NOMO-1 (cell line): ENCODE results near the gene LCN15.

Experiments used
- DNase-seq, 2 experiments: peaks; one replicate each; lab custom pipeline; 2025; ENCODE audit not compliant: unreplicated experiment in 2 of 2; lab: John Stamatoyannopoulos, UW

LCN15 gene

DNA sequence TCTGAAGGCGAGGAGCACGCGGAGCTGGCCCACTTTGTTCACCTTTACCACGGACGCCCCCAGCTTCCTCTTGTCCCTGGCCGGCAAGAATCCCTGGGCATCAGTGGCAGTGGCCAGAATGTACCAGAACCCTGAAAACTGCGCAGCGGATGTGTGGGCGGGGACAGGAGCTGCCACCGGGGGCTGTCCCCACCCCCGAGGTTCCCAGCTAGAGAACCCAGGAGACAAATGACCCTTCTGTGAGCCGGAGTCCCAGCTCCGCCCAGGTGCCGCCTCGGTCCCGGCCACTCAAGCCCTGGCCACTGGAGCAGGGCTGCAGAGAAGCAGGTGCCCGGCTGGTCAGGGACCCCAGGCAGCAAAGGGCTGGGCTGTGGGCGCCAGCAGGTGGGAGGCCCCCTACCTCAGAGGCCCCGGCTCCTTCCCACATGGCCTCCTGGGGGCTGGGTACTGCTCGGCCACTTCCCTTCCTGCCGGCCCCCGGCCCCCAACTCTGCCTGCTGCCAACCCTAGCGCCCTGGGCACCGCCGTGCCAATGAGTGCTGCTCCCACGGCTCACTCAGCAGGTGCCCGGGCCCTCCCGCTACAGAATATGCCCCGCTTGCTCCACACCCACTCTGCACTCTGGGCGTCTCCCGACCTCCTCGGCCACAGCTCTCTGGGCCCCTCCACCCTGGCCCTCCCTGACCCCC, 22.3 kb downstream of the LCN15 start:
- DNase-seq = no peak

DNA sequence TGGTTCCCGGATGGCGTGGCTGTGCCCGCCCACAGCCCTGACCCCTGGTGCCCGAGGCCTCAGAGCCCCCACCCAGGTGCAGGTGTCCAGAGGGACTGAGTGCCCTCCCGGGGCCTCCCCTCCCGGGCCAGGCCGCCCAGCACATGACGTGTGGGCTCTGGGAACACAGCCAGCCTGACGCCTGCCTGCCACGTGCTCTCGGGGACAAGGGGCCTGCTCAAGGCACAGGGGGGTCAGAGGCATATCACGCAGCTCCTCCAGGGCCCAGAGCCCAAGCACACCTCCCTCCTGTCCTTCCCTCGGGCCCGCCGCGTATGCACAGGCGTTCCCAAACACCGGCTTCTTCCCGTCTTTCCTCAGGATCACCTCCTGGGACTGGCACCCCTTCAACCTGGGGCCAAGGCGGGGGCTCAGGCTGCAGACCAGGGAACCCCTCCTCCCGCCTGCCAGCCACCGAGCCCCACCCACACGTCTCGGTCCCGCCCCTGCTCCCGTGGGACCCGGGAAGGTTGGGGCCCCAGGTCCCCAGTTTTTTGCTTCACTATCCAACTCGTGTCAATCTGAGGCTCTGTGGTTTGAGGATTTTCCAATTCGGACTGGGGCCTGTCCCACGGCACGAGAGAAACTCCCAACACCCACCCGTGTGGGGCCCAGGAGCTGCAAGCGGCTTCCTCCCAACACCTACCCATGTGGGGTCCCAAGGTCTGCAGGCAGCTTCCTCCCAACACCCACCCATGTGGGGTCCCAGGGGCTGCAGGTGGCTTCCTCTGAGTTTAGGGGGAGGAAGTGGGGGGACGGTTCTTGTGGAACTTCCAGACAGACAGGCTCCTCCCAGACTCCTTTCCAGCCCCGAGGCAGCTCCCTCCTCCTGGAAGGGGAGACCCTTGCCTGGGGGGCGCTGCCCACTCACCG, 23.1 kb downstream of the LCN15 start:
- DNase-seq = no peak

DNA sequence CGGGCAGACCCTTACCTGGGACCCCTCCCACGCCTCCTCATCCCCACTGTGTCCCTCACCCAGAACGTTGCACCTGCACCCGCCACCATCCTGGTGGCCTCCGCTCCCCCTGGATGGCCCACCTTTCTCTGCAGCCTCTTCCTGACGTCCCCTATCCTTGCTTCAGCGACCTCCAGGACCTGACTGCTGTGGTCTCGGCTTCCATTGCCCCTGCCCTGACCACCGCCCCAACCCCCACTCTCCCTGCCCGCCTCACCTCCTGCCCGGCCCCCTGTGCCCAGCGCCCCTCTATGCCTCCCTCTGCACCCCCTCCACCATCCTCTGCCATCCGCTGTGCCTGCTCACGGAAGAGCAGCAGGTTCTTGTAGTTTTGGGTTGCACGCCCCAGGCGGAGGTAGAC, 23.8 kb downstream of the LCN15 start:
- no peak for DNase-seq

DNA sequence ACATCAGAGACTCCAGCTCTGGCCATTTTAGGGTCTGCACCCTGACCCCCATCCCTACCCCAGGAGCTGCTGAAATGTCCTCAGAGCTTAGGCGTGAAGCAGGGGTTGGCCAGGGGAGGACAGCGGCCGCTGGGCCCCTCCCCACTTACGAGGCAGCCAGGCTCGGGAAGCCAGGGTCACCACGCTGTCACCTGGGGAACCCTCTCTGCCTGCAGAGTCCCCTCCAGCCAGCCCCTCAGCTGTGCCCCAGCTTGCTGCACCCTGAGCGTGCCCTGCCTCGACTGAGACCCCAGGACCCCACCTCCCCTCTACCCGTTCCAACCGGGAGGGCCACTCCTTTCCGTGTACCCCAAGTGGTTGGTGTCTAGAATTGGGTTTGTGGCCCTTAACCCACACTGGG, 24.2 kb downstream of the LCN15 start:
- no peak for DNase-seq

DNA sequence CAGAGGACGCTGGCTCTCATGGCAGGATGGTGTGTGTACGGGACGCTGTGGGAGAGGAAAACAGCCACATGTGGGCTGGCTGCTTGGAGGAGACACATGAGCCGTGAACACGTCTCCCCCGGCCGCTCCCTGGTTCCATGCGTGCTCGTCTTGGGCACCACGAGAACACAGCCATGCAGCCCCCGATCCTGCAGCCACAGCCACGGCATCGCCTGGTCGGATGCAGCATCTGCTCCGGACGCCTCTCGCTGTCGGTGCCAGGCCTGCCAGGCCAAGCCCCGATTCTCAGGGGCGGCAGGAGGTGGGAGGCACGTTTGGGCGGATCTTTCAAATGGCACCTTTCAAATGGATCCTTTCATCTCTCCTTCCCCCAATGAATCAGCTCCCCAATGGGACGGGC, 24.8 kb downstream of the LCN15 start:
- DNase-seq = no peak

DNA sequence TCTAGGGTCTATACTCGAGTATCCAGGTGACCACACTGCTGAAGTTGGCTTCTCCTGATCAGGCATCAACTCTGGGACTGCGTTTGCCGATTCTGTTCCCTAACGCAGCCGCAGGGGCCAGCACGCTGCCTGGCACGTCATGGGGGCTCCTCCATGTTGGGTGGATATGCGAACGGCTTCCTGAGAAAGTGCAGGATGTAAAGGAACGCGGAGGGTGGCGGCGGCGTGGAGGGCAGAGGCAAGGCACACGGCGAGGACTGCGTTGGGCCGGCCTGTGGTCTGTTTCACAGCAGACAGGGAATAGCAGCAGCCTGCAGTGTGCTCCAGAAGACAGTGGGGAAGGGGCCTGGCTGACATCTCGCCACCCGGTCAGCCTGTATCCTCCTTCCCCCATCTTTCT, 25.4 kb downstream of the LCN15 start:
- no peak for DNase-seq

DNA sequence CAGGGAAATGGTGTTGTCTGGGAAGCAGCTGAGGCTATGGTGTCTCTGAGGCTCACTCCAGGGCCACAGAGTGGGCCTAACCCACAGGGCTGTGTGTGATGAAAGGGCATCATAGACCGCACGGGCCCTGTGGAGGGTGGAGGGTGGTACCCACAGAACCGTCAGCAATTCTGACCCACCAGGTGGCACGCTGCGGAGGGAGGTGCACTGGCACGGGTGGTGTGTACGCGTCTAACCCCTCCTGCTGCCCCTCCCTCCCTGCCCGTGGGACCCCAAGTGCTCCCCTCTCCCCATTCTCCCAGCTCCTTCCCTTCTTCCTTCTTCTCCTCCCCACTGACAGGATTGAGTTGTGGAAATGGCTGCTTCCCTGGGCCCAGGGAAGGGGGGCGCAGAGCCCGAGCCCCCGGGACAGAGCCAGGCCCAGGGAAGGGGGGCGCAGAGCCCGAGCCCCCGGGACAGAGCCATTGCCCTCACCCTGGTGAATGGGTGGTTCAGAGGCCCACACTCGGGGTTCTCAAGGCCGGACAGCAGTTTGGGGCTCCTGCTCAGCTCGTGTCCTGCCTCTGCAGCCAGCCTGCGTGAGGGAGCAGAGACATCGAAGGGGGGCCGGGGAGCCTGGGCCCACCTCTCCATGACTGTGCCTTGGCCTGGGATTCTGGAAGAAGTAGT, 28.4 kb downstream of the LCN15 start:
- DNase-seq = no peak

DNA sequence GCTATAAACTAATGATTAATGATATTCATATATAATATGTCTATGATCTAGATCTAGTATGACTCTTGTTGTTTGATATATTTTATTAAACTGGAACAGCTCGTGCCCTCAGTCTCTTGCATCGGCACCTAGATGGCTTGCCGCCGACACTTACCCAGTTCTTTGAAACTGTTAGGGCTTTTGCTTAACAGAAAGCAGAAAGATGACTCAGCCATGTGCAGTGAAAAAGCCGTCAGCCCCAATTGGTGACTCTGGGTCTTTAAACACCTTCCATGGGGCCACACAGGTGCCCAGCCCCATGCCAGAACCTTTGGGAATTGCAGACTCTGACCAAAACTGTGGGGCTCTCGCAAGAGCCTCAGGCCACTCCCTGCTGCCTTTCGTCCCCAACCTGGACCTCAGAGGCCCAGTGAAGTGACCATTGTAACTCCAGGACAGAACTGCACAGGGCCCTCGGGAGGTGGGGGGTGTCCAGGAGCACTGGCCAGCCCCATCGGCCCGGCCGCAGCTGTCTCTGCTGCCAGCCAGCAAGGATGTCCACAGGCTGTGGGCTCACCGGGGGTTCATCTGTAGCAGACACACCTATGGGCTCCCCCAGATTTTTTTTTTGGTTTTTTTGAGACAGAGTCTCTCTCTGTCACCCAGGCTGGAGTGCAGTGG, 29.4 kb downstream of the LCN15 start:
- no peak for DNase-seq

DNA sequence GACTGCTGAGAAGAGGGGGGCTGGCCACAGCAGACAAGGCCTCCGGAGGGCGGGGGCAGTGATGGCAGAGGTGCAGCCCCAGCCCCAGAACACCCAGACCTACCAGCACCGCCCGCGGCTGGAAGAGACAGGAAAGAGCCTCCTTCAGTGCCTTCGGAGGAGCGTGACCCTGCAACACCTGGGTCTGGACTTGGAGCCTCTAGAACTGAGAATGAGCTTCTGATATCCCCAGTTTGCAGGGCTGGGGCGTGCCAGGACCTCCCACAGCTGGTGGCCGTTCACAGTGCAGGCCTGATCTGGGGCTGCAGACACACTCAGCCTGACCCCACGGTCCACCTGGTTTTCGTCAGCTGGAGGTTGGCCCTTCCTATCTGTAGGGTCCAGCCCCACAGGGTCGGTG, 30.7 kb downstream of the LCN15 start:
- no peak for DNase-seq

DNA sequence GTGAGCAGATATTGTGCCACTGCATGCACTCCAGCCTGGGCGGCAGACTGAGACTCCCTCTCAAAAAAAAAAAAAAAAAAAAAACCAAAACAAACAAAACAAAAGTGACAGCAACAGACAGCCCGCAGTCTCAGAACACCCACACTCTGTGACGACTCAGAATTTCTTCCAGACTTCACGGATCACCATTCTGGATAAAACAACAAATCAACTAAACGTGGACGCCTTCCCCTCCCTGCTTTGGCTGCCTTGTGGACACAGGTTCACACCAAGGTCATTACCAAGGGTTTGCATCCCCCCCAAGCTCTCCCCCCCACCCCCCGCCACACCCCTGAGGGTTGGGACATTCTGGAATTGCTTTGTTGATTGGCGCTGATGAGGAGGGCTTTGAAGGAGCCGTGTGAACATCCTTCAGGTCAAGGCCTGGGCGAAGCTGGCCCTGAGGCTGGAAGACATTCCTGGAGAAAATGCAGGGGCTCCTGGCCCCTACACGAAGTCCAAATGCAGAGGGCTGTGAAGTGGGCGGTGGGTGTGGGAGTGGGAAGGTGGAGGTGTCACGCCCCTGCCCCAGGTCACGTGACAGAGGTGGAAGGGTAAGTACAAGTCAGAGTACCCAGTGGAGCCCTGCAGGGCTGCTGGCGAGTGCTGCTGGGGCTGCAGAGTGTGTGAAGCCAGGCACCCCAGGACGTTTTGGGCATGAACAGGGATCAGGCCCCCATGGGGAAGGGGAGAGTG, 31.7 kb downstream of the LCN15 start:
- DNase-seq = no peak

DNA sequence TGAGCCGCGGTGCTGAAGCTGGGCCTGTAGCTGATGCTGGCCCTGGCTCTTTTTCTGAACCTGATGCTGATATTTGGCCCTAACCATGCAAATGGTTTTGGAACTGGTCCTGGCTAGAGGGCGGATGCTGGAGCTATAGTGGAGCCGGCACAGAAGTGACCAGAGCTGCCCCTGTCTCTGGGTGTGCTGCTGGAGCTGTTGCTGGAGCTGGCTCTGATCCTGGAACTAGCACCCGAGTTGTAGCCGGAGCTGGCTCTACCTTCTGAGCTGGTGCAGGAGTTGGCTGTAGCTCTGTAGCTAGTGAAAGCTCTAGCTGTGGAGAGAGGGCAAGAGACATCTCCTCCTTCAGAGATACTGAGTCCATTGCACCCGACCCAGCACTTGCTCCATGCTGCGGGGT, 34.4 kb downstream of the LCN15 start:
- no peak for DNase-seq

DNA sequence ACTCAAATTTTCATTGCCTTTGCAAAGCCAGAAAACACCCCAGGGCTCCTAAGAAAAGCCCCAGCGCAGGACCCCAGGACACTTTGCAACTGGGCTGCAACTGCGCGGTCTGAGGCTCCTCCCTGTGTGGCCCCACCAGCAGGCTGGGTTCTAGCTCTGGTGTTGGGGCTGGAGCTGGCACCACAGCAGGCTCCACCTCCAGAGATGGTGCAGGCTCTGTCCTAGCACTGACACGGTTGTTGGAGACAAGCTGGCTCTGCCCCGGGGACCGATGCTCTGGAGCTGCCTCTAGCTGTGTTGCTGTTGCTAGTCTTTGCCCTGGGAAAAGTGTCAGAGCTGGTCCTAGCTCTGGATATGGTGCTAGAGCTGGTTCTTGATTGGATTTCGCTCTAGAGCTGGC, 35.2 kb downstream of the LCN15 start:
- peak; percentile 24 to 67 for DNase-seq

DNA sequence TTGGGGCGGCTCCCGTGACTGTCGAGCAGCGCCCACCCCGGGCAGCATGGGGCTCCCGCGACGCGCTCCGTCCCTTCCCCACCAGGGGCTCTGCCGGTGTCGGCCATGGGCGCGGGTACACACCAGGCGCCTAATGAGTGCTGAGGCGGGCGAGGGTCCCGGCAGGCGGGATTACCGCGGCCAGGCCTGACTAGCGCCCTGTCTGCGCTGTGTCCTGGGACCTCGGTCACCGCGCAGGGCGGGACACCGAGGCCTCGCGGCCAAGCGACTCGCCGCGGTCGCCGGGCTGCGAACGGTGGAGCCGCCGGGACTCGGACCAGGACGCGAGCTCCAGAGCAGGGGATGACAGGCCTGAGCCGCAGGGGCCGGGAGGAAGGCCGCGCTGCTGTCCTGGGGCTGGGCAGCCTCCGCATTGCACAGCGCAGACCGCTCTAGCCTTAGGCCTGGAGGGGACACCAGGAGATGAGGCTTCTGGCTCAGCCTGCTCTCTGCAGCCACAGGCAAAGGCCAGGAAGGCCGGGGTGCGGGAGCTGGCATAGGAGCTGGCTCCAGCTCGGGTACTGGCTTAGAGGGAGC, 35.7 kb downstream of the LCN15 start:
- peak in 1 of 2 experiments; percentile 67 for DNase-seq

DNA sequence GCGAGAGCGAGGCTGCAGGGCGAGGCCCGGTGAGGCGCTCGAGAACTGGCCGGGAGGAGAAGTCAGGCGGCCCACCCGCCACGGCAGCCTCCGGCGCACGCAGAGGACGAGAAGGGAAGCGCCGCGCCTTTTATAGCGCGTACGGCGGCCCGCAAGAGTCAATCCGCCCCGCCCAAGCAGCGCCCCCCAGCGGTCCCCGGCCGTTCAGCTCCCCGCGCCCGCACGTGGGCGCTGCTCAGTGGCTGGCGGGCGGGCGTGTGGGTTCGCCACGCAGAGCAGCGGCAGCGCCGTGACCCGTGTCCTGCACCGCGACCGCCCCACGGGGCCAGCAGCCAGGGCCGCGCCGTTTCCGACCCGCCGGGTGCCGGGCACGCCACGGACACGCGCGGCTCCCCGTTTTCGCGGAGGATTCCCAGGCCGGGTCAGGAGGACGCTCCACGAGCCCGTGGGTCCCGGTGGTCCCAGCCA, 36.2 kb downstream of the LCN15 start:
- peak; percentile 84 to 90 for DNase-seq

DNA sequence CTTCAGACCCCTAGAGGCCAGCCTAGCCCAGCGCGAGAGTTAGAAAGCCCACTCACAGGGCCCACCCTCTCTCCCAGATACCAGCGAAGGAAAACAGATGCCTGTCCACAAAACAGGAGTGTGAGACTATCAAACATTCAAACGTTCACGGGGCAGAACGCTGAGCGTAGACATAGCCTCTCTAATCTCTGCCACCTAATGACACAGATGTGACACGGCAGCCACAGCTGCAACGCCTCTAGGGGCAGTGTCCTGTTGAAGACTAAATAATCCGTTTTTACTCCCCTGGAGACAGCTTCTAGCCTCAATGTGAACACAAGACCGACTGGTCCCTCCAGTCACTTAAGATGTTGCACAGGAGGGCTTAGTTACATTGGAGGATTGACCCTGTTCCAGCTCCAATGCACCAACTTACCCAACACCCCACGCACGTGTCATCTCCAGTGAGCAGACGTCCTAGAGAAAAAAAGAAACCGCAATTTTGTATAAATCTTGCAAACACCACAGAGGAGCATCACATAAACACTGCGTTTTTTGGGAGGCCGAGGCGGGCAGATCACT, 37.6 kb downstream of the LCN15 start:
- peak; percentile 45 to 75 for DNase-seq

DNA sequence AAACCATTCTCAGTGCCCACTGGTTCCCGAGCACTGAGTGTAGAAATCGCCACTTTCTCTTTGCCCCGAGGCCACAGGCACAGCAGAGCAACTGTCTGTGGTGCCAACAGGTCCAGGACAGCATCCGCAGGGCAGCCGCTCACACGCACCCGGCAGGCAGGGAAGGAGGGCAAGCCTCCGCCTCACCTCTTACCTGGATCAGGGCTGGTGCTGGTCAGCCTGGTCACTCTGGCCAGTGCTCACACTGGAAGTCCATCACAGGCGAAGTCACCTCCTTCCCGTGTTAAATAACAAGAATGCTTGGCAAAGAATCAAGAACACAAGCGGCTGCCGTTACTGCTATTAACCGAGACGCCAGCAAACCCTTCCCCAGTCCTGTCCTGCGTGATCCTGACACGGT, 38.2 kb downstream of the LCN15 start:
- DNase-seq = no peak

DNA sequence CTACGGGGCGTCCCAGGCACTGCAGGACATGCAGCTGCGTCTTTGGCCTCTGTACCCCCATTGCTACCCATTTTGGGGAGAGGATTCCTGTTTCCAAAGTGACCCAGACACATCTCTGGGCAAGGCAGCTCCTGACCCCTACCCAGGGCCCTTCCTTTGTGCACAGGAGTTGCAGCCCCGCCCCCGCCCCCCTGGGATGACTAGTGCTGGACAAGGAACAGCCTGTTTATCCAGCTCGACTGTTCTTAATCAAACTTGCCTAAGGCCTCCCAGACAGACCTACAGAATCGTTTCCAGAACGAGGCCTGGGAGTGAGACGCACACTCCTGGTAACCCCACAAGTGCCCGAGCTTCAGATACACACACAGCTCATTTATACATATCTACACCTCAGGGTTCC, 38.7 kb downstream of the LCN15 start:
- DNase-seq = no peak

DNA sequence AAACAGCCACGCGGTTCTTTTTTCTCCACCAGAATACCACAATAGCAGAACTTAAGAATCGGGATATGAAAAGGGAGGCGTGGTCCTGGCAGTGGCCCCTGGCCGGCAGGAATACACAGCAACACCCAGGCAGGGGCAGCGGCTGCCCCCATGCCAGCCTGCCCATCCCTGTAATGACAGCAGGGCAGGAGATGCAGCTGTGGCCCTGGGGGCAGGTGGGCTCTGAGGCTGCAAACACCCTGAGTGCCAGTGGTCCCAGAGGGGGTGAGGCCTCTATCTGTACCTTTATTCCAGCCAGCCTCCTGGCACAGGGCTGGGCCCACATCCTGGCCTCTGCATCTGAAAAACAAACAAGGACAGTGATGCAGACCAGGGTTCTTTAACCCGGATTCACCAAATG, 39.5 kb downstream of the LCN15 start:
- no peak for DNase-seq

DNA sequence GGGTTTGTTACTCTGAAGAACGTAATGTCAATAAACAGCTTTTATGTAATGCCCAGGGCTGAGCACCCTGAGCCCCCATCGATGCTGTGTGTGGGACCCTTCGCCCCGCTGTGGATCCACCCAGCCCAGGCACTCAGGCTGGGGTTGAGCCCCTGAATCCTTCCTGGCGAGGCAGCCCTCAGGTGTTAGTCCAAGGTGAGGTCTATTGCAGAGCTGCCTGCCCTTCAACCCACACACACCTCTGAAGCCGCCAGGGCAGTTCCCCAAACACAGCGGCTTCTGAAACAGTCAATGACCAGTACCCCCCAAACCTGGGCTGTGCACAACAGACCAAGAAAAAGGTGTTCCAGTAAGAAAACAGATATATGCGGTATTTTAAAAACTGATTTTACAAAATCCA, 40.3 kb downstream of the LCN15 start:
- no peak for DNase-seq
